ENCODE results near the gene SDR39U1.
"Not testable (repeated sequence)": the region's sequence is repeated elsewhere in the genome, so short reads cannot be mapped to it uniquely, and the experiment has no call there.

SDR39U1 gene, protein sequence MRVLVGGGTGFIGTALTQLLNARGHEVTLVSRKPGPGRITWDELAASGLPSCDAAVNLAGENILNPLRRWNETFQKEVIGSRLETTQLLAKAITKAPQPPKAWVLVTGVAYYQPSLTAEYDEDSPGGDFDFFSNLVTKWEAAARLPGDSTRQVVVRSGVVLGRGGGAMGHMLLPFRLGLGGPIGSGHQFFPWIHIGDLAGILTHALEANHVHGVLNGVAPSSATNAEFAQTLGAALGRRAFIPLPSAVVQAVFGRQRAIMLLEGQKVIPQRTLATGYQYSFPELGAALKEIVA

DNA sequence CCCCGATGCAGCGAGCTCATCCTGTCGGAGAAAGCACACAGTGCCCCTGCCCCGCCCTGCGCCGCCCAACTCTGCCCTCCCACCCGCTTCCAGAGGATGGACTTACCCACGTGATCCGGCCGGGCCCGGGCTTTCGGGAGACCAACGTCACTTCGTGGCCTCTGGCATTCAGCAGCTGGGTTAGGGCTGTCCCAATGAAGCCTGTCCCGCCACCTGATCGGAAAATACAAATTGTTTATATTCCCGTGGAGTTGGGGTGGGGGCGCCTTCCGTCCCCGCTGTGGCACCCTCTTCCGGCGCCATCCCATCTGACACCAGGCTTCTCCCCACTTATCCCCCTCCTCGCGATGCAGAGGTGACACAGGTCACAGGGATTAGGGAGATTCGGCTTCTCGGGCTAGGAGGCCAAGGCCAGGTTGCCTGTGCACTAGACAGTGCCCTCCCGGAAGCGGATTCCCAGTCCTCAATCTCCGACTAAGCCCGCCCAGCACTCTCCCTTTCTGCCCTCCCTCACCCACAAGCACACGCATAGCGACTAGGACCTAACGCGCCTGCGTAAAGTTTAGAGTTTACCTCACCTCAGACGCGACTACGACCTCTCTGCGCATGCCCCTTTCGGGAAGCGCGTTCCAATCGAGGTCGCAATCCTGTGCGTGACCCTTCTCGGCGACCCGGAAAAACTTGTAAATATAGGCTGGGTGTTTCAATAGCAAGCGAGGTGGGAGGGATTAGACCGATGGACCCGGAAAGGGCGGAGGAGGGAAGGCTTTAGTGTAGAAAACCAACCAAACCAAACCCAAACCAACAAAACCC, at the start of gene SDR39U1:
Gene SDR39U1, minus strand, starts transcription at position 537 of the 813 bp plus-strand sequence. Its CDS starts 7 bp downstream, at position 530.
- DNase-seq, result peak; percentile 99 to 100 (median 99)

DNA sequence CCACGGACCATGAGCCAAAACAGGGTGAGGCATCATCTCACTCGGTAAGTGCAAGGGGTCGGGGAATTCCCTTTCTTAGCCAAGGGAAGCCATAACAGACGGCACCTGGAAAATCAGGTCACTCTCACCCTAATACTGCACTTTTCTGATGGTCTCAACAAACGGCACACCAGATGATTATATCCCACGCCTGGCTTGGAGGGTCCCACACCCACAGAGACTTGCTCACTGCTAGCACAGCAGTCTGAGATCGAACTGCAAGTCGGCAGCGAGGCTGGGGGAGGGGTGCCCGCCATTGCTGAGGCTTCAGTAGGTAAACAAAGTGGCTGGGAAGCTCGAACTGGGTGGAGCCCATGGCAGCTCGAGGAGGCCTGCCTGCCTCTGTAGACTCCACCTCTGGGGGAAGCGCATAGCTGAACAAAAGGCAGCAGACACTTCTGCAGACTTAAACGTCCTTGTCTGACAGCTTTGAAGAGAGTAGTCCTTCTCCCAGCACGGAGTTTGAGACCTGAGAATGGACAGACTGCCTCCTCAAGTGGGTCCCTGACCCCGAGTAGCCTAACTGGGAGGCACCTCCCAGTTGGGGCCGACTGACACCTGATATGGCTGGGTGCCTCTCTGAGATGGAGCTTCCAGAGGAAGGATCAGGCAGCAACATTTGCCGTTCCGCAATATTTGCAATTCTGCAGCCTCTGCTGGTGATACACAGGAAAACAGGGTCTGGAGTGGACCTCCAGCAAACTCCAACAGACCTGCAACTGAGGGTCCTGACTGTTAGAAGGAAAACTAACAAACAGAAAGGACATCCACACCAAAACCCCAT, 49.2 kb upstream of the SDR39U1 start:
- DNase-seq, result peak in 1 of 3 experiments; percentile 19

DNA sequence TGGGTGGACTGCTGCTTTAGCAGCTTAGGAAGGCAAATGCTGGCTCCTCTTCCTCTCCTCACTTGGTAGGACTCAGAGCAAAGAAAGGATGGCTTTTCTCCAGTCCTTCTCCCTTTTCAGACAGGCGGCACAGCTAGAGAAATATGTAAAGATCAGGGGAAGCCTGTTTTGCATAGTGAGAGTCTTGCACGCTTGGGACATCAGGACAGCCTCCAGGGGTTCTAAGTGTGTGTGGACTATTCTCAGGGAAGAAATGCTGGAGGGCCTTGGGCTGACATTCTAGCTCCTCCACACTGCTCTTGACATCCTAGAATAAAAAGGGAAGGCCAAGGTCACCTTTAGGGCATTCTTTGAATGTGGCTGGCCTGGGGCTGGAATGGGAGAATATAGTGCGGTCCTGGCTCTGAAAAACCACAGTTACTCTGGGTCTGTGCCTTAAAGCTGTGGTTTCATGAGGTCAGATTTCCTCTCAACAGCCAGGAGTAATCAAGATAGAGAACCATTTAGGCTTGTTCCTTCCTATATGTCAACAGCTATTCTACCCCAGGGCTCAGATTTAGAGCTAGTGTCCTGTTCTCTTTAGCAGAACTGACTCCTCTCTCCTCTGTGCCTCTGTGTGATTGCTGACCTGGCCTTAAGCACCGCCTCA, 41.2 kb upstream of the SDR39U1 start:
- no peak for DNase-seq

DNA sequence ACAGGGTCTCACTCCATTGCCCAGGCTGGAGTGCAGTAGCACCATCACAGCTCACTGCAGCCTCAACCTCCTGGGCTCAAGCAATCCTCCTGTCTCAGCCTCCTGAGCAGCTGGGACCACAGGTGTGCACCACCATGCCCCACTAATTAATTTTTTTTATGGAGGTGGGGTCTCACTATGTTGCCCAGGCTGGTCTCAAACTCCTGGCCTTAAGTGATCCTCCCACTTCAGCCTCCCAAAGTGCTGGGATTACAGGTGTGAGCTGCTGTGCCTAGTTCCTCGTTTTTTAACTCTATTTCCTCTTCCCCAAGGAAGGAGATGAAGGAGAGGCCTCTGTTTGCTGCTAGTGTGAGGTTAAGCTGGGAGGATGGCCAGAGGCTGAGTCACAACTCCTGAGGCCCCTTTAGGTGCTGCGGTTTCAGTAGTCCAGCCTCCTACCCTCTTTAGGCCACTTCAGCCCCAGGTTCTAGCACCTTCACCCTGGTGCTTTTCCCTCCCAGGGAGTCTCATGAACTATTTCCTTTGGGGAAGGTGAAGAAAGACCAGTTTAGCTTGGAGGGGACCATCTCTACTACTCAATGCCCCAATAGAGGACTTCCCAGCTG, 40.2 kb upstream of the SDR39U1 start:
- DNase-seq, result not testable (repeated sequence)

DNA sequence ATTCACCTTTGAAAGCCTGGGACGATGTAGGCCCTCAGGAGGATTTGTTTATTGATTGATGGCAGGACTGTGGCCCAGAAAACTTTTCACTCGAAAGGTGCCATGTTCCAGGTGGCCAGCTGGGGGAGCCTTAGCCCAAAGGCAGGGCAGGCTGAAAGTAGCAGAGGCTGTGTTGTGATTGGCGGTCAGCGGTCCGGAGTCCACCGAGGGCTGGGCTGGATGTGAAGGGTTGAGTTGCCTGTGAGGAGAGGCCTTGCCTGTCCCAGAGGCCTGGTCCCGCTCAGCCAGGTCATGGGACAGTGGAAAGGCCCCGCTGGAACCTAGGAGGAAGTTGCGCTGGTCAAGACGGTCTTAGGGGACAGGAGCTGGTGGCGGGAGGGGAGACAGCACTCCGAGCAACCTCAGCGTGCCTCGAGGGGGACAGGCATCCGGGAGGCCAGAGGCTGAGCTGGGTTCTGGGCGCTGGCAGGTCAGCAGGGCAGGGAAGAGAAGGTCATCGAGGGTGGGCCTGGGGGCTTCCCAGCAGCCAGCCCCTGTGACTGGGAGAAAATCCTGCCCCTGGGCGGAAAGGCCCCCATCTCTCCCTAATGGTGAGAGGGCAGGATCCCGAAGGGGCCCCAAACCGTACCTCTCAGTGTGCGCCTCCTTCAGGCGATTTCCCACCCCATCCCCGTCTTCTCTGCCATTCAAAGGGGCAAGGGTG, 39.2 kb upstream of the SDR39U1 start:
- DNase-seq, result peak in 1 of 3 experiments; percentile 12

DNA sequence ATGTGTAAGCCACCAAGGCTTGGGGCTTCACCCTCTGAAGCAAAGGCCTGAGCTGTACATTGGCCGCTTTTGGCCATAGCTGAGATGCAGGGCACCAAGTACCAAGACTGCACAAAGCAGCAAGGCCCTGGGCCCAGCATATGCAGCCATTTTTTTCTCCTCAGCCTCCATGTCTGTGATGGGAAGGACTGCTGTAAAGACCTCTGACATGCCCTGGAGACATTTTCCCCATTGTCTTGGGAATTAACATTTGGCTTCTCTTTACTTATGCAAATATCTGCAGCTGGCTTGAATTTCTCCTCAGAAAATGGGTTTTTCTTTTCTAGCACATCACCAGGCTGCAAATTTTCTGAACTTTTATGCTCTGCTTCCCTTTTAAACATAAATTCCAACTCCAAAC, 37.4 kb upstream of the SDR39U1 start:
- not testable (repeated sequence) for DNase-seq

DNA sequence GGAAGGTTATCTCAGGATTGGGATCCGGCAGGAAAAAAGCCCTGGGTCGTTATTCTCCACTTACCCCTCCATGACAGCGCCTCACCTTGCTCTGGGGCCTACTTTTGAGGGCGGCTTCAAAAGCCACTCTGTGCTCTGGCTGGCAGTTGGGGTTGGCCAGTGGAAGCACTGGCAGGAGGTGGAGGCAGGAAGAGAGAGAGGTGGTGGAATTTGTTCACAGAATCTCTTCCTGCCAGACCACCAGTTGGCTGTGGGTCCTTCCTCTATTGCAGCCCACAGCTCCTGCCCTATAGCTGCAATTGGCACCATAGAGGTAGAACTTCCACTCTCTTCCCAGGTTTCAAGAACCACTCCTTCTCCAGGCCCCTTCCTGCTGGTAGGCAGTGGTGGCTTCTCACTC, 32.7 kb upstream of the SDR39U1 start:
- no peak for DNase-seq

DNA sequence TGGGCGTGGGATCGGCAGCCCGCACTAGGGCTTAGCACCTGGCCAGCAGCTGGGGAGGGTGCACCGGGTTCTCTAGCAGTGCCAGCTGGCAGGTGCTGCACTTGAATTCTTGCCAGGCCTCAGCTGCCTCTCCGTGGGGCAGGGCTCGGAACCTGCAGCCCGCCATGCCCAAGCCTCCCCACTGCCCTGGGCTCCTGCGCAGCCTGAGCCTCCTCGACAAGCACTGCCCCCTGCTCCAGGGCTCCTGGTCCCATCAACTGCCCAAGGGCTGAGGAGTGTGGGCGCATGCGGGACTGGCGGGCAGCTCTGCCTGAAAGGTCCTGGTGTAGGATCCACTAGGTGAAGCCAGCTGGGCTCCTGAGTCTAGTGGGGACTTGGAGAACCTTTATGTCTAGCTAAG, 30.6 kb upstream of the SDR39U1 start:
- DNase-seq, result no peak

DNA sequence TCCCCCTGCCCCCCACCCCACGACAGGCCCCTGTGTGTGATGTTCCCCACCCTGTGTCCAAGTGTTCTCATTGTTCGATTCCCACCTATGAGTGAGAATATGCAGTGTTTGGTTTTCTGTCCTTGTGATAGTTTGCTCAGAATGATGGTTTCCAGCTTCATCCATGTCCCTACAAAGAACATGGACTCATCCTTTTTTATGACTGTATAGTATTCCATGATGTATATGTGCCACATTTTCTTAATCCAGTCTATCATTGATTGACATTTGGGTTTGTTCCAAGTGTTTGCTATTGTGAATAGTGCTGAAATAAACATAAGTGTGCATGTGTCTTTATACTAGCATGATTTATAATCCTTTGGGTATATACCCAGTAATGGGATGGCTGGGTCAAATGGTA, 27.9 kb upstream of the SDR39U1 start:
- DNase-seq, result not testable (repeated sequence)

DNA sequence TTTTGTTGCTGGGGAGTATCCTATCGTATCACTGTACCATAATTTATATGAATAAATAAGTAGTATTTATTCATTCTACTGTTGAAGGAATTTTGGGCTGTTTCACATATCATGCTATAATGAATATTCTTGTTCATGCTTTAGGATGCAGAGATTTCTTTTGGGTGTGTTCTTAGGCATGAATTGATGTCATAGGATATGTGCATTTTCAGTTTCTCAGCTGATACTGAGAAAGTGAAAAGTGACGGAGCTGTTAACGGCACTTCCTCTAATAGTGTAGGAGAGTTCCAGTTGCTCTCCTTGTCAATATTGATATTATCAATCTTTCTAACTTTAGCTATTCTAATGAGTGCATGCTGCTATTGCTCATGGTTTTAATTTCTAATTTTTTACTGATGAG, 23.2 kb upstream of the SDR39U1 start:
- no peak for DNase-seq

DNA sequence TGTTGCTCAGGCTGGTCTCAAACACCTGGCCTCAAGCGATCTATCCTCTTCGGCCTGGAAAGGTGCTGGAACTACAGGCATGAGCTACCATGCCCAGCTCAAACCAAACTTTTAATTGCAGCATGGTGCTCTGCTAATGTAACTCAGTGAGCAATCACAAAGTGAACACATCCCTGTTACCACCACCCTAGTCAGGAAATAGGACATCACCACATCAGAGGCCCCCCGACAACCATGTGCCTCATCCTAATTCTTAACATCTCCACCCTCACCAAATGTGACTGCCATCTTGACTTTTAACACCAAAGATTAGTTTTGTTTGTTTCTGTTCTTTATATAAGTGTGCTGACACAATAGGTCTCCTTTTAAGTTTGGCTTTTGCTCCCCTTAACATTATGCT, 22.8 kb upstream of the SDR39U1 start:
- no peak for DNase-seq

DNA sequence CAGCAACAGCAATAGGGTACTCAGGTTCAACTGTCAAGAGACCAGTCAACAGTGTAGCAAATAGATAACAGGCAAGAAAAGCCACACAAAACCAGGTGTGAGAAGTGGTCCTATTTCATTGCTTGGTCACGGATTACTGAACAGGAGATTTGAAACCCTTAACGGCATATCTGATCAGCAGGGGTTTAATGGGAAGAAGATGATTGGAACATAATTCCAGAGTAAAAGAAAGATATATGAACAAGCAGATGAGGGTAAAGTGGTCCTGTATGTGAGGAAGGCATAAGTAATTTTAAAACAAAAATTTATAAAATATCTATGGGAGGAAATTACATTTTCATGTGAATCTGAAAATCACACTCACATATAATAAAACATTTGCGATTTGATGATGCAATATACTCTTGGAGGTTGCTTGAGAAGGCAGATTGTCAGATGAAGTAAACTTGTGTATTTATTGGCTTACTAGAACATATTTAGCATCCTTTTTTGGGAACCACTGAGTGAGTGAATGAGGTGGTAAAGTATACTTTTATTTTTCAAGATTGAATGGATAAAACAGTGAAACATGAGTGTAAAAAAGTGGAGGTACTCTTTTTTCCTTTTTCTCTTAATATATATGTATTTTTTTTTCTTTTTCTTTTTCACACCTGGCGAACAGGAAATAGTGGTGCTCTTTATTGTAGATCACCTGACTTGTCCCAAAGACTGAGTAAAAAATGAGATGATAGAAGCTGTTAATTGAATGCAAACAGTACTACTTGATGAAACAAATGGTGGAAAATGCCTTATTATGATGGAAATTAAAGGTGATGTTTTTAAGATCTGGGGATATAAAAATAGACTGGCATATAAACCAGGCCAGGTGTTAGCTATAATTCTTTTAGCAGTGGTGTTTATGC, 21.6 kb upstream of the SDR39U1 start:
- DNase-seq, result peak in 2 of 3 experiments; percentile 27 to 70

DNA sequence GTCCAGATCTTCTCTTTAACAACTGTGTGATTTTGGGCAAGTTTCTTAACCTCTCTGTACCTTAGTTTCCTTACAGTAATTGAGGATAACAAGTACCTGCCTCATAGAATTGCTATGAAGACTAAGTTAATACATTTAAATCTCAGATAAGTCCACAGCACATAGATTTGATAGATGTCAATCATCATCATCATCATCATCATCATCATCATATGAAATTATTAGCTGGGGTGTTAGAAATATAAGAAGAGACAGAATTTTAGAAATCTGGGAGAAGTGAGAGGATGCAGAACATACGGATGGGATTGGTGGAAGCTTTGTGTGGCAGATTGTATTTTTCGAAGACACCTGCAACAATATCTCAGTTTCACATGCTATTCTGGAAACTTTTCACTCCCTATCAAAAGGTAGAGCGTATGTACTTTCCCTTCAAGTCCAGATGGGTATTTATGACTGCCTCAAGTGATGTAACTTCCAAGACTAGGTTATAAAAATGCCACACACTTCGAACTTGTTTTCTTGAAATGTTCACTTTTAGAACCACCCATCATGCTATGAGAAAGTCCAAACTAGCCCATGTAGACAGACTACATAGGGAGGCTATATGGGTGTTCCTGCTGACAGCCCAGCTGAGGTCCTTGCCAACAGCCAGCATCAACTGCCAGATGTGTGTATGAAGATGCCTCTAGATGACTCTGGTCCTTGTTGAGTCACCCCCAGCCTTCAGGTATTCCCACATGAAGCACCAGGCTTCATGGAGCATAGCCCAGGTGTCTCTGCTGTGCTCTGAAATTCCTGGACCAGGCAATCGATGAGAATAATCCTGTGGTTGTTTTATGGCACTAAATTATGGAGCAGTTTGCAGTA, 20.7 kb upstream of the SDR39U1 start:
- DNase-seq, result no peak

DNA sequence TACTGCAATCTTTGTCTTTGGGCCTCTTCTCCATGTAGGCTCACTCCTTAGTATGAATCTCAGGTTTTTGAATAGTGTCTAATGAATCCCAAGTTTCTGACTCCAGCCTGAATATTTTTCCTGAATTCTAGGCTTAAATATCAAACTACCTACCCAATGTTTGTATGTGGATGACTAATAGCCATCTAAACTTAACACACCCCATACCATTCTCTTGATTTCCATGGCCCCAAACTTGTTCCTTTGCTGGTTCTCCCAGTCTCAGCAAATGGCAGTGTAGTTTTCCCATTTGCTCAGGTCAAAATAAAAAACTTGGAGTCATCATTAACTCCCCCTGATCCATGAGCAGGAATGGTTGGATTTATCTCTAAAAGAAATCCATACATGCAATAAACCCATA, 18.8 kb upstream of the SDR39U1 start:
- DNase-seq, result no peak

DNA sequence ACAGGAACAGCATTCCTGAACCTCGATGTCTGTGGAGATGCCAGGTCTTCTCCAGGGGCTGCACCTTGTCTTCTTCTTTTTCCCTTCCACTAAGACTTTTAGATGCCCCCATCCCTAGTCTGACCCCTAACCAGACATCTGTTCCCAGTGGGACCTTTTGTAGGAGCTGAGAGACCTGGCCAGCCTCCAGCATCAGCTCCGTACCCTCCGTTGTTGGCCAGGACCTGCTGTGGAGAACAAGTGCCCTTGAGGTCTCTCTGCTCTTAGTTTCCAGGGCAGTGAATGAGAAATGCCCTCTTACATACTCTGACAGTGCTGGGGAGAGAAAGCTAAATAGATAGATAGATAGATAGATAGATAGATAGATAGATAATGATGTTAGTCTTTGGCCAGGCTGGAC, 16.8 kb upstream of the SDR39U1 start:
- DNase-seq, result no peak

DNA sequence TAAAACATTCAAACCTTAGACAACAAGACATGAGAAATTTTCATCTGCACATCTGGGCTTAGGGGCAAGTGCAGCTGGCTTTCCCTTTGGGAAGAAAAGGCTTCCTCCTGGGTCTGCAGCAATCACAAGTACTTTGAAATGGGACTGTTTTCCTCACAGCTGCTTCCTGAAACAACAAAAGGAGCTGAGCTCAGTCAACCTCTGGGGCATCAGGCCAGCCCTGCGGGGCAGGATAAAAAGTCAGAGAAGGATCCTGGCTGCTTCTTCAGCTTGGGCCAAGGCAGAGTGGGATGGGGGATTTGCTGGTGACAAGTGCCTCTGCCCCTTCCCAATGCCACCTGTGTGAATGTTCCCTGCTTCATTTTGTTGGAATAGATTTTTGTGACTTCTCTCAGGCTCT, 16.2 kb upstream of the SDR39U1 start:
- no peak for DNase-seq

DNA sequence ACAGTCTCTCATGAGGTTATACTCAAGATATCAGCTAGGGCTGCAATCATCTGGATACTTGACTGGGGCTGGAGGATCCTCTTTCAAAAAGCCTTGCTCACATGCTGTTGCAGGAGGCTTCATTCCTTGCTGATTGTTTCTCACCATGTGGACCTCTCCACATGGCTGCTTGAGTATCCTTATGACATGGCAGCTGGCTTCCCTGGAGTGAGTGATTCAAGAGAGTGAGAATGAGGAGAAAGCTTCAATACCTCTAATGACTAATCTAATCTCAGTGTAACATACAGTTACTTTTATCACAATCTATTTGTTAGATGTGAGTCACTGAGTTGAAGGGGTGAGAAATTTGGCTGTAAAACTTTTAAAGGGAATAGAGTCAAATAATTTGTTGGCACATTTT, 14.4 kb upstream of the SDR39U1 start:
- no peak for DNase-seq

DNA sequence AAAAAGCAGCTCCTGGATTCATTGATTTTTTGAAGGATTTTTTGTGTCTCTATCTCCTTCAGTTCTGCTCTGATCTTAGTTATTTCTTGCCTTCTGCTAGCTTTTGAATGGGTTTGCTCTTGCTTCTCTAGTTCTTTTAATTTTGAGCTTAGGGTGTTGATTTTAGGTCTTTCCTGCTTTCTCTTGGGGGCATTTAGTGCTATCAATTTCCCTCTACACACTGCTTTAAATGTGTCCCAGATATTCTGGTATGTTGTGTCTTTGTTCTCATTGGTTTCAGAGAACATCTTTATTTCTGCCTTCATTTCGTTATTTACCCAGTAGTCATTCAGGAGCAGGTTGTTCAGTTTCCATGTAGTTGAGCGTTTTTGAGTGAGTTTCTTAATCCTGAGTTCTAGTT, 8.3 kb upstream of the SDR39U1 start:
- DNase-seq, result not testable (repeated sequence)

DNA sequence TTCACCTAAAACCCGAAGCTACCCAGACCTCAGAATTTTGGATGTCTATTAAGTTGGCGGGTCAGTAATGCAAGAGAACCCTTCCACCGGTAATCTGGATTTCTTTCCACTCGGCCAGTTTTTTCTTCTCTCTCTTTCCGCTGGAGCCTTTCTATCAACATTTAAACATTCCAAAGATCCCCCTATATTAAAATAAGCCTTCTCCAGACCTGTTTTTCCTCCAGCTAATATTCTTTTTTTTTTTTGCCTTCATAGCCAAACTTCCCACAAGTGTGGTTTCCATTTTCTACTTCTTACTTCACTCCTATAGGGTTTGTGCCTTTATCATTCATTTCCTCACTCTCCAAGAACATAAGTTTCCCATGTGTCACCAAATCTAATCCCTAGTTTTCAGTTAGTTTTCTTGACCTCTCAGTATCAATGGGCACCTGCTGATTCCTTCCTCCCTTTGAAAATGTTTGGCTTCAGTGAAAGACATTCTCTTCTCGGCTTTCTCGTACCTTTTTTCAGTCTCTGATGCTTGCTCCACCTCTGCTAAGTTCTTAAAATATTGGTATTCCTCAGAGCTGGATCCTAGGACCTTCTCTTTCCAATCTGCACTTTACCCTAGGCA, 583 bp upstream of the SDR39U1 start:
- no peak for DNase-seq
